ENCODE measurements around the gene NRXN3. TPM values are rescaled to one million over a fixed set of nuclear protein-coding genes. Genes with fewer than 3 reads are reported as not detected.

NRXN3 gene
- total and polyA plus RNA-seq, 4 donors, result 21.9 to 73.4 (median 65.7) TPM

GRCh38 chr14:78592616-78593219 lies 422.5 kb downstream of the NRXN3 start:
- no peak overlapping the region for H3K4me3 ChIP-seq (ENCODE audit: low read depth, low read length)
- peaks cover 3% of the 10 kb centered on the region for H3K4me1 ChIP-seq (ENCODE audit: control insufficient read depth, insufficient read depth, low read length)
- peak in 1 of 6 donors; percentile 78 for DNase-seq (ENCODE audit: low read depth in 4 of 6, low spot score in 6 of 6)
- H3K27me3 ChIP-seq (ENCODE audit: control insufficient read depth, insufficient read depth, low read length), result no peaks in the 10 kb centered on the region
- no peak overlapping the region for H3K27ac ChIP-seq (ENCODE audit: low read depth, low read length)
- 35% methylated on average over 9 of the region's 13 CpGs for WGBS (ENCODE audit: insufficient coverage)
- no peaks in the 10 kb centered on the region for H3K36me3 ChIP-seq (ENCODE audit: control insufficient read depth, insufficient read depth, low read length)
- no peaks in the 10 kb centered on the region for H3K9me3 ChIP-seq (ENCODE audit: control insufficient read depth, insufficient read depth, low read length)

GRCh38 chr14:78593949-78594348 lies 423.8 kb downstream of the NRXN3 start:
- WGBS (ENCODE audit: insufficient coverage), result 91% methylated on average over 9 of the region's 11 CpGs
- no peaks in the 10 kb centered on the region for H3K9me3 ChIP-seq (ENCODE audit: control insufficient read depth, insufficient read depth, low read length)
- no peak for DNase-seq (ENCODE audit: low read depth in 4 of 6, low spot score in 6 of 6)
- no peak overlapping the region for H3K4me3 ChIP-seq (ENCODE audit: low read depth, low read length)
- H3K27ac ChIP-seq (ENCODE audit: low read depth, low read length), result no peak overlapping the region
- no peaks in the 10 kb centered on the region for H3K27me3 ChIP-seq (ENCODE audit: control insufficient read depth, insufficient read depth, low read length)
- H3K4me1 ChIP-seq (ENCODE audit: control insufficient read depth, insufficient read depth, low read length), result peaks cover 8% of the 10 kb centered on the region
- H3K36me3 ChIP-seq (ENCODE audit: control insufficient read depth, insufficient read depth, low read length), result no peaks in the 10 kb centered on the region

DNA sequence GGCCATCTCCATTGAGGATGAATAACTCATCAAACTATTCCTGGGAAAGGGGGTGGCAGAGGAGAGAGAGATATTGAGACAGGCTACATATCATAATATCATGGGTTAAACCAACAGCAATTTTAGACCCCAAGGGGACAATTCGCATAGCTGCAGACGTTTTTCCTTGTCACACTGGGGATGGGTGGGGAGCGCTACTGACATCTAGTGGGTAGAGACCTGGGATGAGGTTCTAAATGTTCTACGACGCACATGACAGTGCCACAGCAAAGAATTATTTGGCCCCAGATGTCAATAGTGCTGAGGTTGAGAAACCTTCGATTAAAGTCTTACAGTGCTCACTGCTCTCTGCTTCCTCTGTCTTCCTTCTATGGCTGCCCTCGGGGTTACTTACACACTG lies 425.6 kb downstream of the NRXN3 start:
- Histone ChIP-seq H3K9me3 (ENCODE audit: control insufficient read depth, insufficient read depth, low read length) (no peaks in the 10 kb centered on the region), H3K4me1 (ENCODE audit: control insufficient read depth, insufficient read depth, low read length) (peaks cover 5% of the 10 kb centered on the region), H3K4me3 (ENCODE audit: low read depth, low read length) (no peak overlapping the region), H3K27ac (ENCODE audit: low read depth, low read length) (no peak overlapping the region), H3K27me3 (ENCODE audit: control insufficient read depth, insufficient read depth, low read length) (no peaks in the 10 kb centered on the region), H3K36me3 (ENCODE audit: control insufficient read depth, insufficient read depth, low read length) (no peaks in the 10 kb centered on the region)
- WGBS (ENCODE audit: insufficient coverage), result 42% methylated on average over 2 of the region's 7 CpGs
- peak in 1 of 6 donors; percentile 73 for DNase-seq (ENCODE audit: low read depth in 4 of 6, low spot score in 6 of 6)

GRCh38 chr14:78598046-78598920 lies 428.1 kb downstream of the NRXN3 start:
- no peaks in the 10 kb centered on the region for H3K9me3 ChIP-seq (ENCODE audit: control insufficient read depth, insufficient read depth, low read length)
- H3K27ac ChIP-seq (ENCODE audit: low read depth, low read length), result no peak overlapping the region
- DNase-seq (ENCODE audit: low read depth in 4 of 6, low spot score in 6 of 6), result peak in 5 of 6 donors; percentile 47 to 94 (median 57)
- H3K4me3 ChIP-seq (ENCODE audit: low read depth, low read length), result no peak overlapping the region
- H3K27me3 ChIP-seq (ENCODE audit: control insufficient read depth, insufficient read depth, low read length), result no peaks in the 10 kb centered on the region
- WGBS (ENCODE audit: insufficient coverage), result 58% methylated on average over 10 of the region's 13 CpGs
- peaks cover 5% of the 10 kb centered on the region for H3K4me1 ChIP-seq (ENCODE audit: control insufficient read depth, insufficient read depth, low read length)
- H3K36me3 ChIP-seq (ENCODE audit: control insufficient read depth, insufficient read depth, low read length), result no peaks in the 10 kb centered on the region

DNA sequence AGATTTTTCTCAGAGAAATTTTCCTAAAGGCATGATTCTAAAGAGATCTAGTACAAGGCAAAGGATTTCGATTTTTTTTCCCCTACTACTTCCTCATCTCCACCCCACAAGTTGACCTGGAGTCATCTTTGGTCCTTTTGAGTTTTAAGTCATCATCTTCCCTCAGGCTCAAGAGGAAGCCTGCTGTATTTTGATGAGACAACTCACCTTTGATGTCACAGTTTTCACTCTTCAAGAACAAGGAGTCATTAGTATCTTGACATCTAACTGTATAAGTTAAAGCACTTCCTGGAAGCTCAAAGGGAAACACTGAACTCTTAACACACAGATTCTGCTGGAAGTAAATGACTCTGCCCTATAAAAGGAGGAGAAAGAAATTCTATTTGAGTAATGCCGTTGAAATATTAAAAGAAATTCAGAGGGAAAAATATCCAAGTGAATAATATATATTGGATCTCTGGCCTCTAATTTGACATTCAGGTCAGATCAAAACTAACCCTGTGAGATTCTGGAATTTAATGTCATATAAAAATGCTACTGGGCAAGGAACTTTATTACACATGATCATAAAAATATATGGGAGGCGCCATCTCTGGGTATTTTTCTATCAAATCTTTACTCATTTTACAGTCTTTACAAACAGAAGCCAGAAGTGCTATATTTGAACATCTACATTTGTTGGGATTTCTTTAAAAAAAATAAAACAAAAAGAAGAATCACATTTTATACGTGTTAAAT lies 435.0 kb downstream of the NRXN3 start:
- Histone ChIP-seq H3K27ac (ENCODE audit: low read depth, low read length) (no peak overlapping the region), H3K27me3 (ENCODE audit: control insufficient read depth, insufficient read depth, low read length) (no peaks in the 10 kb centered on the region), H3K4me3 (ENCODE audit: low read depth, low read length) (no peak overlapping the region), H3K9me3 (ENCODE audit: control insufficient read depth, insufficient read depth, low read length) (no peaks in the 10 kb centered on the region), H3K4me1 (ENCODE audit: control insufficient read depth, insufficient read depth, low read length) (no peaks in the 10 kb centered on the region), H3K36me3 (ENCODE audit: control insufficient read depth, insufficient read depth, low read length) (no peaks in the 10 kb centered on the region)
- DNase-seq (ENCODE audit: low read depth in 4 of 6, low spot score in 6 of 6), result no peak
- WGBS (ENCODE audit: insufficient coverage), result no CpG with 5 or more reads among the region's 4 CpGs

GRCh38 chr14:78605897-78606500 lies 435.8 kb downstream of the NRXN3 start:
- no peaks in the 10 kb centered on the region for H3K4me1 ChIP-seq (ENCODE audit: control insufficient read depth, insufficient read depth, low read length)
- WGBS (ENCODE audit: insufficient coverage), result no CpG with 5 or more reads among the region's 1 CpG

DNA sequence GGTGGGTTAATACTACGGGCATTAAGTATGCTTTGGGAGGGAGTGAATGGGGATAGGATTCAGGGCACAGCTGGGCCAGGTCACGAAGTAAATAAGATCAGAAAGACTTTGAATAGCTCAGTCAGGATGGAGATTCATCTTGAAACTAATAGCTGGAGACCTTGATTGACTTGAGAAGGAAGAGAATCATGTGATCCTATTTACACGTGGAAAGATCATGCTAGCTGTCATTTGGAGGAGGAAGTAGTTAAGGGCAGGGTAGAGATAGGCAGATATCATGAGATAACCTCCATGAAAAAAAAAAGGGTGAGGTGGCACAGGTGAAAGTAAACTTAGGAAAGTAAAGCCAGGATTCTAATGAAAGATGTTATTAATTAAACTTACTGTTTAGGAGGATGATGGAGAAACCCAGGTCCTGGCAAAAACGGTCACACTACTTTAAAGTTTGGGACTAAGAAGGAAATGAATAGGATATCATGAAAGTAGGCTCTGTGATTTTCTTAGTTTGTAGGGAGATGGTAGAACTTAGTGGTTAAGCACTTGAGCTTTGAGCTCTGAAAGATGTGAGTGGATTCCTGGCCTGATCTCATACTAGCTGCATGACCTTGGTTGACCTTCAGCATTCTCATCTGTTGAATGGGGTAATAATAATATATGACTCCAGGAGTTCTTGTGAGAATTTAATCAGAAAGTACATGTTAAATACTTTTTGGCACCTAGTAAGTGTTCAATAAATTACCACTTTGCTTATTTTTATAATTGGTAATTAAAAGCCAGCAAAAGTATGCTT lies 439.0 kb downstream of the NRXN3 start:
- Histone ChIP-seq H3K9me3 (ENCODE audit: control insufficient read depth, insufficient read depth, low read length) (no peaks in the 10 kb centered on the region), H3K4me3 (ENCODE audit: low read depth, low read length) (no peak overlapping the region), H3K27me3 (ENCODE audit: control insufficient read depth, insufficient read depth, low read length) (no peaks in the 10 kb centered on the region), H3K36me3 (ENCODE audit: control insufficient read depth, insufficient read depth, low read length) (no peaks in the 10 kb centered on the region), H3K27ac (ENCODE audit: low read depth, low read length) (no peak overlapping the region), H3K4me1 (ENCODE audit: control insufficient read depth, insufficient read depth, low read length) (no peaks in the 10 kb centered on the region)
- DNase-seq (ENCODE audit: low read depth in 4 of 6, low spot score in 6 of 6), result no peak
- 95% methylated on average over 4 of the region's 4 CpGs for WGBS (ENCODE audit: insufficient coverage)

More at GRCh38 chr14:78605897-78606500, 435.8 kb downstream of the NRXN3 start:
- Histone ChIP-seq H3K9me3 (ENCODE audit: control insufficient read depth, insufficient read depth, low read length) (no peaks in the 10 kb centered on the region), H3K4me3 (ENCODE audit: low read depth, low read length) (no peak overlapping the region), H3K27ac (ENCODE audit: low read depth, low read length) (no peak overlapping the region), H3K36me3 (ENCODE audit: control insufficient read depth, insufficient read depth, low read length) (no peaks in the 10 kb centered on the region), H3K27me3 (ENCODE audit: control insufficient read depth, insufficient read depth, low read length) (no peaks in the 10 kb centered on the region)
- DNase-seq (ENCODE audit: low read depth in 4 of 6, low spot score in 6 of 6), result peak in 1 of 6 donors; percentile 51

GRCh38 chr14:78610994-78611393 lies 440.8 kb downstream of the NRXN3 start:
- peak in 2 of 6 donors; percentile 65 to 88 for DNase-seq (ENCODE audit: low read depth in 4 of 6, low spot score in 6 of 6)
- 25% methylated on average over 1 of the region's 4 CpGs for WGBS (ENCODE audit: insufficient coverage)
- Histone ChIP-seq H3K9me3 (ENCODE audit: control insufficient read depth, insufficient read depth, low read length) (no peaks in the 10 kb centered on the region), H3K27me3 (ENCODE audit: control insufficient read depth, insufficient read depth, low read length) (no peaks in the 10 kb centered on the region), H3K36me3 (ENCODE audit: control insufficient read depth, insufficient read depth, low read length) (no peaks in the 10 kb centered on the region), H3K4me3 (ENCODE audit: low read depth, low read length) (no peak overlapping the region), H3K4me1 (ENCODE audit: control insufficient read depth, insufficient read depth, low read length) (no peaks in the 10 kb centered on the region), H3K27ac (ENCODE audit: low read depth, low read length) (no peak overlapping the region)
